Keratinocyte (primary cell): ENCODE measurements around the gene ERBB4. TPM values are rescaled to one million over a fixed set of nuclear protein-coding genes. Genes with fewer than 3 reads are reported as not detected.

Experiments used
- DNase-seq: peaks from one replicate; pipeline ENCODE4 v3.0.0-alpha.2; 2011; ENCODE audit warnings: low read depth, missing footprints, low spot score
- FAIRE-seq: peaks from 2 replicates; lab custom pipeline; 2011; peaks lifted over from hg19 to GRCh38; lab: Jason Lieb, UNC
- H2AFZ ChIP-seq: 2 replicates; pipeline ENCODE4 v1.6.0; 2012; ENCODE audit warnings: low read length, control low read depth, inconsistent platforms; ENCODE audit not compliant: control insufficient read depth
- H3K27ac ChIP-seq: 2 replicates; pipeline ENCODE4 v1.5.1; 2011; ENCODE audit warnings: low read length; ENCODE audit not compliant: control insufficient read depth, insufficient read depth
- H3K27me3 ChIP-seq: 3 replicates; pipeline ENCODE4 v1.6.0; 2011; ENCODE audit warnings: low read length; ENCODE audit not compliant: control insufficient read depth, insufficient read depth; ENCODE audit errors: extremely low read depth
- H3K36me3 ChIP-seq, 2 experiments: 2 replicates in 1 of 2; 3 replicates in 1 of 2; pipeline ENCODE4 v1.5.1; 2011; ENCODE audit warnings: low read length in 2 of 2, mild to moderate bottlenecking in 1 of 2; ENCODE audit not compliant: control insufficient read depth in 2 of 2, insufficient read depth in 2 of 2; ENCODE audit errors: extremely low read depth in 1 of 2
- H3K4me1 ChIP-seq: 3 replicates; pipeline ENCODE4 v1.5.1; 2011; ENCODE audit warnings: low read length; ENCODE audit not compliant: control insufficient read depth, insufficient read depth; ENCODE audit errors: extremely low read depth
- H3K4me2 ChIP-seq: 3 replicates; pipeline ENCODE4 v1.6.0; 2011; ENCODE audit warnings: low read depth, low read length; ENCODE audit not compliant: control insufficient read depth, insufficient read depth; ENCODE audit errors: extremely low read depth
- H3K4me3 ChIP-seq, 3 experiments: fragments of 200-600 bp in 1 of 3; sonication (generic) in 1 of 3; 2 replicates in 2 of 3; 3 replicates in 1 of 3; pipeline ENCODE4 v1.5.1; 2011 to 2016; ENCODE audit warnings: low read length in 3 of 3, mild to moderate bottlenecking in 3 of 3, control low read depth in 2 of 3, inconsistent platforms in 1 of 3, low read depth in 1 of 3, mixed read lengths in 1 of 3, mixed run types in 1 of 3, moderate library complexity in 1 of 3; ENCODE audit not compliant: control insufficient read depth in 2 of 3, insufficient read depth in 2 of 3; ENCODE audit errors: extremely low read depth in 1 of 3
- H3K79me2 ChIP-seq: 2 replicates; pipeline ENCODE4 v1.6.0; 2012; ENCODE audit warnings: low read length; ENCODE audit not compliant: control insufficient read depth, insufficient read depth
- H3K9ac ChIP-seq: 3 replicates; pipeline ENCODE4 v1.6.0; 2011; ENCODE audit warnings: low read length; ENCODE audit not compliant: control insufficient read depth, insufficient read depth; ENCODE audit errors: extremely low read depth
- H3K9me1 ChIP-seq: 3 replicates; pipeline ENCODE4 v1.6.0; 2011; ENCODE audit warnings: low read length; ENCODE audit not compliant: control insufficient read depth, insufficient read depth; ENCODE audit errors: extremely low read depth
- H3K9me3 ChIP-seq: 2 replicates; pipeline ENCODE4 v1.5.1; 2012; ENCODE audit warnings: low read depth, low read length; ENCODE audit not compliant: control insufficient read depth
- H4K20me1 ChIP-seq: 3 replicates; pipeline ENCODE4 v1.6.0; 2011; ENCODE audit warnings: low read length; ENCODE audit not compliant: control insufficient read depth, insufficient read depth; ENCODE audit errors: extremely low read depth
- EZH2 ChIP-seq: IDR thresholded peaks from one replicate; pipeline ENCODE4 v1.6.1; 2012; ENCODE audit warnings: inconsistent platforms, mild to moderate bottlenecking, low read length, moderate library complexity
- dilution Hi-C: fragments of 300-500 bp; cut with MboI; formaldehyde crosslinking; loops from one replicate; pipeline ENCODE4 v1.7.0; 2020; ENCODE audit warnings: low sequenced_read_pairs; ENCODE audit not compliant: extremely low pct_ligation_motif_present
- polyA plus RNA-seq, 5 experiments: library from polyadenylated mRNA; depleted of rRNA in 3 of 5; stranded (reverse) in 3 of 5; stranded (forward) in 1 of 5; unstranded in 1 of 5; fragments of >200 nt; gene quantifications; 1 replicate in 1 of 5; 2 replicates in 3 of 5; 3 replicates in 1 of 5; pipeline versions ENCODE4 v1.2.1 to v1.2.3, GENCODE V29; 2011 to 2012; ENCODE audit warnings: missing spikeins in 2 of 5, low read depth in 1 of 5, low replicate concordance in 1 of 5
- TF ChIP-seq, protein P1 (sequence below), 3 experiments: IDR thresholded peaks in 1 of 3; conservative IDR thresholded peaks in 1 of 3; optimal IDR thresholded peaks in 1 of 3; 2 replicates in 2 of 3; 3 replicates in 1 of 3; pipeline versions ENCODE3 to v1.5.1; 2011; ENCODE audit warnings: low read length in 3 of 3, mild to moderate bottlenecking in 3 of 3, moderate library complexity in 2 of 3, control low read depth in 1 of 3, inconsistent platforms in 1 of 3; ENCODE audit not compliant: insufficient read depth in 2 of 3; ENCODE audit errors: extremely low read depth in 1 of 3

Gene ERBB4
- polyA plus RNA-seq, 1 donor (not counting 4 experiments of a cell fraction or from before 2014, with no cell fraction given) = 0.01 TPM

DNA sequence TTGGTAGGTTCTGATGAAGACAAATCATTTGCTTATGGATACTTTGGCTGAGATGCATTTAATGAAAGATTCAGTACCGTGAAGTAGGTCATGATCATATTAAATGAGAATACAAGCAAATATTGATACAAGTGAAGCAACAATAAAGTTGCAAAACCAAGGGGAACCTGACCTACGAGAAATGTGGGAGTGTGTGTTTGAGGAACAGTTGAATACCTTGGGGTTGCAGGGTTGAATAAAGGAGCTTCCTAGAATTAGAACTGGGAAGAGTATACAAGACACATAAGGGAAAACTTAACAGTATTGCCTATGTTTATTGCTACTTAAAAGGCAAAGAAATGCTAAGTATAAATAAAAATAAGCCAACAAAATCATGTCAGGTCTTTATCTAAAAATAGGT, 702.9 kb downstream of the ERBB4 start:
- H3K9ac ChIP-seq = no peak overlapping the region
- no peak overlapping the region for H2AFZ ChIP-seq
- TF ChIP-seq EZH2 = no peak
- TF ChIP-seq, protein P1, sequence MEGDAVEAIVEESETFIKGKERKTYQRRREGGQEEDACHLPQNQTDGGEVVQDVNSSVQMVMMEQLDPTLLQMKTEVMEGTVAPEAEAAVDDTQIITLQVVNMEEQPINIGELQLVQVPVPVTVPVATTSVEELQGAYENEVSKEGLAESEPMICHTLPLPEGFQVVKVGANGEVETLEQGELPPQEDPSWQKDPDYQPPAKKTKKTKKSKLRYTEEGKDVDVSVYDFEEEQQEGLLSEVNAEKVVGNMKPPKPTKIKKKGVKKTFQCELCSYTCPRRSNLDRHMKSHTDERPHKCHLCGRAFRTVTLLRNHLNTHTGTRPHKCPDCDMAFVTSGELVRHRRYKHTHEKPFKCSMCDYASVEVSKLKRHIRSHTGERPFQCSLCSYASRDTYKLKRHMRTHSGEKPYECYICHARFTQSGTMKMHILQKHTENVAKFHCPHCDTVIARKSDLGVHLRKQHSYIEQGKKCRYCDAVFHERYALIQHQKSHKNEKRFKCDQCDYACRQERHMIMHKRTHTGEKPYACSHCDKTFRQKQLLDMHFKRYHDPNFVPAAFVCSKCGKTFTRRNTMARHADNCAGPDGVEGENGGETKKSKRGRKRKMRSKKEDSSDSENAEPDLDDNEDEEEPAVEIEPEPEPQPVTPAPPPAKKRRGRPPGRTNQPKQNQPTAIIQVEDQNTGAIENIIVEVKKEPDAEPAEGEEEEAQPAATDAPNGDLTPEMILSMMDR (optimal IDR thresholded peaks at IDR 0.05 in 1 of 3, IDR thresholded peaks at IDR 0.05 in 1 of 3, conservative IDR thresholded peaks at IDR 0.05 in 1 of 3; ENCODE audit: extremely low read depth in 1 of 3, insufficient read depth in 2 of 3, low read length in 3 of 3) = no peak
- H3K27me3 ChIP-seq = no peaks in the 10 kb centered on the region
- H3K4me1 ChIP-seq = no peaks in the 10 kb centered on the region
- no peak overlapping the region for H3K4me2 ChIP-seq
- no peaks in the 10 kb centered on the region for H3K9me3 ChIP-seq
- DNase-seq = no peak
- no peak for FAIRE-seq
- H3K9me1 ChIP-seq = no peaks in the 10 kb centered on the region
- H3K4me3 ChIP-seq = no peak overlapping the region
- H3K79me2 ChIP-seq = no peaks in the 10 kb centered on the region
- no peaks in the 10 kb centered on the region for H3K36me3 ChIP-seq
- H3K27ac ChIP-seq = no peak overlapping the region
- dilution Hi-C loops = no loop called here
- no peaks in the 10 kb centered on the region for H4K20me1 ChIP-seq

DNA sequence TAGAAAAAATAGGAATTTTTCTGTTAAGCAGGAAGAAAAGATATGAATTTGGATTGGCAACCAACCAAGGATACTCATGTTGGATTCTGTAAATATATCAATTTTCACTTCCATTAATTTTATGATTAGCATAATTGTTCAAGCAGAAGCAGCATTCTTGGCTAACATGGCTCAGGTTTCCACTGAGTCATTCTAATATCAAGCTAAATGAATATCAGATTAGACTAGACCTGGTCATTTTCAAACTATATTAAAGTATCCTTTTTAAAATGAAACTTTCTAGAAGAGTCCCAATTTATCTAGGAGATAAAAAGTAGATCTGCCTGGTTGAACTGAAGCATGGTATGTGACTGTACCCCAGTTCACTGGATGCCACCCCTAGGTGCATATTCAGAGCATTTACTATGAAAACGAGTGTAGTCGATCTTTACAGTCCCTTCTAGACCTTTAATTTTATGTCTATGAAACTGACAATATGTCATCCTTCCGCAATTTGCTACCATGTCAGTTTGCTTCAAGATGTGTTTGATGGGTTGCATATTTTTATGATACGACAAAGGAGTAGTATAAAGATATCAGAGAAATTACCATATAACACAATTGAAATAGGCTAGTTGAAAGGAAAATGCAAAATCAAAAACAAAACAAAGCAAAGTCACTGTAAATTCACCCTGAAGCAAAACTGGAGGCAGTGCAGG, 704.9 kb downstream of the ERBB4 start:
- TF ChIP-seq EZH2 = no peak
- TF ChIP-seq, protein P1 (optimal IDR thresholded peaks at IDR 0.05 in 1 of 3, IDR thresholded peaks at IDR 0.05 in 1 of 3, conservative IDR thresholded peaks at IDR 0.05 in 1 of 3; ENCODE audit: extremely low read depth in 1 of 3, insufficient read depth in 2 of 3, low read length in 3 of 3) = no peak
- Histone ChIP-seq H3K9me1 (no peaks in the 10 kb centered on the region), H3K9me3 (no peaks in the 10 kb centered on the region), H2AFZ (no peak overlapping the region), H3K4me2 (no peak overlapping the region), H3K27ac (no peak overlapping the region), H4K20me1 (no peaks in the 10 kb centered on the region), H3K79me2 (no peaks in the 10 kb centered on the region), H3K9ac (no peak overlapping the region), H3K27me3 (no peaks in the 10 kb centered on the region), H3K4me1 (no peaks in the 10 kb centered on the region), H3K36me3 (no peaks in the 10 kb centered on the region), H3K4me3 (no peak overlapping the region)
- dilution Hi-C loops = no loop called here
- FAIRE-seq = no peak
- no peak for DNase-seq
